Sciatic nerve (tissue), 2 donors: ENCODE measurements around the gene FBXO30. TPM values are rescaled to one million over a fixed set of nuclear protein-coding genes. Genes with fewer than 3 reads are reported as not detected.

Experiments
- ATAC-seq: fragments of 200-7000 bp; cut with Tn5 transposase; one replicate; pipeline ENCODE4 v1.9.1; 2020; ENCODE audit warnings: mild to moderate bottlenecking, moderate library complexity
- DNase-seq: peaks from one replicate; pipeline ENCODE4 v3.0.0-alpha.2; 2020; ENCODE audit warnings: low spot score
- intact Hi-C: fragments of 100-400 bp; cut with DNase I; formaldehyde crosslinking; loops from one replicate; pipeline ENCODE4 v1.14.2; 2022
- total RNA-seq: library from RNA; stranded (reverse); fragmentation: NEBNext Ultra II Directional; extraction: Animal tissue kit (Norgen Biotek cat#: 25700); gene quantifications from one replicate; pipeline ENCODE4 v1.2.1, GENCODE V29; 2021
- donor health status: DM: no; HTN: no; CAD: no.
- donor health status: DM: no; HTN: no; CAD: no.

Gene FBXO30
- total RNA-seq, 1 donor from 2014 or later = 13.0 TPM

DNA sequence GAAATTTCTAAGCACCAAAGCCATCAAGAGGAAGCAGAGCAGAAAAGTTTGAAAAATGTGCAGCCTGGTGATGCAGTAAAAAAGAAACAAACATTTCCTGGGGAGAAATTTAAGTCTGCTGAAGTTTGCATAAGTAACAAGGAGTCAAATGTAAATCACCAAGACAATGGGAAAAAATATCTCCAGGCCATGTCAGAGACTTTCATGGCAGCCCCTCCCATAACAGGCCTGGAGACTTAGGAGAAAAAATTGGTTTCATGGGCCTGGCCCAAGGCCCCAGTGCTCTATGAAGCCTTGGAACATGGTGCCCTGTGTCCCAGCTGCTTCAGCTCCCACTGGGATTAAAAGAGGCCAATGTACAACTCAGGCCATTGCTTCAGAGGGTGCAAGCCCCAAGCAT lies 49.1 kb downstream of the FBXO30 start:
- DNase-seq (no peak), ATAC-seq (no peak)
- intact Hi-C loops = no loop called here

- intact Hi-C loops = no loop called here
- ATAC-seq (no peak), DNase-seq (no peak)
Measured at GRCh38 chr6:145763742-145764141, 50.9 kb downstream of the FBXO30 start.

GRCh38 chr6:145761584-145761983 lies 53.0 kb downstream of the FBXO30 start:
- intact Hi-C loops = no loop called here
- ATAC-seq (no peak), DNase-seq (no peak)

- DNase-seq = no peak
- intact Hi-C loops = no loop called here
- no peak for ATAC-seq
Measured at GRCh38 chr6:145758113-145758512, 56.5 kb downstream of the FBXO30 start.

DNA sequence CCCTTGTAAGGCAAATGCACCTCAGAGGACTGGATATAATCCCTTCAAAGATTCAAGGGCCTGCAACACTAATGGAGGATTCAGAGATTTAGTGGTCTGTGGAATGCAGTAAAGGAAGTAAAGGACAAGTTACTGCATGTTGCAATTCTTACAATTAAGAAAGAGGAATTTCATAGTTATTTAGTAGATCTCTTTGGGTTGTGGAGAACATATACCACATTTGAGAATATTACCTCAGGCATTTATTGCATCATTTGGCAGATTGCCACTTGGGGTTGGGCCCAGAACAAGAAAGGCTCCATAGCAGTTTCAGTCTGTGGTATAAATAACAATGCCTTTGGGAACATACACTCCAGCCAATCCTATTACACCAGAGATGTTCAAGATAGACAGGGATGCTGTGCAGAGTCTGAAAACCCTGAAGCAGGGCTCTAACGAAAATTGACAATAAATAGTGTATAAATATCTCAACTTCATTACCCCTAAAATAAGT lies 58.4 kb downstream of the FBXO30 start:
- DNase-seq (no peak), ATAC-seq (no peak)
- intact Hi-C loops = no loop called here

DNA sequence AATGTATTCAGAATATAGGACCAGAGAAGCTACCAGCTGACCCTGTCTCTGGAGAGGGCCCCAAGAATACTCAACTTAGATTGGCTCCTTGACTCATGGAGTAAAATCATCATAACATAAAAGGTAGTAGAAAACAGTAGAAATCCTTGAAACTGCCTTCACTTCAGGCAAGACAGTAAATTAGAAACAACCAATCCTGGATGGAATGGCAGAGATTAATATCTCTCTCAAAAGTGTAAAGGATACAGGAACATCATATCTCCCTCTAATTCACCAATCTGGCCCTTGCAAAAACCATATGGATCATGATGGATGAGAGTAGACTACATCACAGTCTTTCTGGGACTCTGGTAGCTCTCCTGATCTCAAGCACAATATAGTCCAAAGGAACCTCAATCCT lies 58.9 kb downstream of the FBXO30 start:
- DNase-seq (no peak), ATAC-seq (no peak)
- intact Hi-C loops = no loop called here

DNA sequence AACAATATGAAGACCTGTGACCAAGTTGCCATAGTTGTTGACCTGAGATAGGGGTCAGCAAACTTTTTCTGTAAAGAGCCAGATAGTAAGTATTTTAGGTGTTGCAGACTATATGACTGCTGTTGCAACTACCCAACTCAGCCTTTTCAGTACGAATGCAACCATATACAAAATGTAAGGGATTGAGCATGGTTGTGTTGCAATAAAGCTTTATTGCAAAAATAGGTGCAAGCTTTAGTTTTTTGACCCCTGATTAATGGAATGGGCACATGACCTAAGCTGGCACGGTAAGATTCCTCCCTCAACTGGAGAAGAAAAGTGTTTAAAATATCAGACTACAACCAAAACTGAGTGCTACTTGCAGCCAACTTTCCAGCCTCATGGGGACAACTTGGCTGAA lies 62.0 kb downstream of the FBXO30 start:
- DNase-seq (no peak), ATAC-seq (no peak)
- intact Hi-C loops = no loop called here

DNA sequence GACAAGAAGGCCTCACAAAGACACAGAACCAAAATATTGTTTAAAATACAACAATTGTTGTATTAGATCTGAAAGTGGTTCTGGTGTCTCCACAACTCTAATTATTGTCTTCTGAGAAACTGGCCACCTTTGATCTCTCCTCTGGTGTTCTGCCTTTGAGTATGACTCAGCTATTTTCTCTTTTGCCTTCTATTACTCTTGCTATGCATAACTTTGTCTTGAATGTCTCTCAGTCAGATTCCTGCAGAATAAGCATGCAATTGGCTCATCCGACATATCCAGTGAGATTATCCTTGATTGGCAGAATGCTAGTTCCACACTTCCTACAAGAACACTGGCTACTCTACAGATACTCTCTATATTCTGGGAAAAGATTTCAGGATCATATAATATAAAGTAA lies 65.0 kb downstream of the FBXO30 start:
- no peak for DNase-seq
- peak; percentile 74 for ATAC-seq
- intact Hi-C loops = no loop called here

DNA sequence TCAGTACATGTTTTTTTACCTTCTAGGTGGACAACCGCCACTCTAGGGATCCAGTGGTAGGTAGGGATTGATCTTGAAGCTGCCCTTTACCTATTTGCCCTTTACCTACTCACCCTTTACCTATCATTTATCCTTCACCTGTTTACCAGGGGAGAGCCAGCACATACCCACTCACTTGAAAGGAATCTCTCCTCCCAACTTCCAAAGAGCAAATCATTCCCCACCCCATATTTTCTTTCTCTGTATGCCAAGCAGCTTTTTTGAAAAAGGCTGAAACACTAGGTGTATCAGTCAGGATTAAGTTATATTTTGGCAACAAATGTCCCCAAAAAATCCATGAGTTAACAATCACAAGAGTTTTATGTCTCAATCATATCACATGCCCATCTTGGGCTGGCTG lies 68.7 kb downstream of the FBXO30 start:
- intact Hi-C loops = no loop called here
- no peak for ATAC-seq
- no peak for DNase-seq

DNA sequence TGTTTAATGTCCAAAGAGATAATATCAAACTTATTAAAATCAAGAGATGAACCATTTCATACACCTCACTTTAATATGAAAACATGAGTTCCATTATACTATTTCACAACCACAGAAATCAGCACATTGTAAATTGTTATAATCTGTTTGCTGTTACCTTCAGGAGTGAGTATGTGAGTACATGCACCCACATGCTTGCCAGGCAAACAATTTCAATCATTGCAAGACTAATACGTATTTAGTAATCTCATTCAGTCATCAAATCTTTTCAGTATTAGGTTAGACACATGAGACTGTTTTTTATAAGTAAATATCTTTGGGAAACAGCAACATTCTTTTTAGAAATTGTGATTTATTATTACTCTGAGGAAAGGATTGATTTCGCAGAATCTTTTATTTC lies 70.0 kb downstream of the FBXO30 start:
- ATAC-seq (no peak), DNase-seq (no peak)
- intact Hi-C loops = no loop called here

Other genes with a start within 250 kb of the FBXO30 start
- gene EPM2A, start 79.3 kb downstream of the FBXO30 start, total RNA-seq = 19.5 TPM
- 37.8 TPM for gene SHPRH, start 149.6 kb upstream of the FBXO30 start, total RNA-seq
- 0.45 TPM for gene GRM1, start 214.3 kb upstream of the FBXO30 start, total RNA-seq